ENCODE results near the gene MYO7A. TPM values are rescaled to one million over a fixed set of nuclear protein-coding genes. Genes with fewer than 3 reads are reported as not detected.

MYO7A gene
- total RNA-seq, 2 experiments from 2014 or later: 0.09 to 0.14 TPM

DNA sequence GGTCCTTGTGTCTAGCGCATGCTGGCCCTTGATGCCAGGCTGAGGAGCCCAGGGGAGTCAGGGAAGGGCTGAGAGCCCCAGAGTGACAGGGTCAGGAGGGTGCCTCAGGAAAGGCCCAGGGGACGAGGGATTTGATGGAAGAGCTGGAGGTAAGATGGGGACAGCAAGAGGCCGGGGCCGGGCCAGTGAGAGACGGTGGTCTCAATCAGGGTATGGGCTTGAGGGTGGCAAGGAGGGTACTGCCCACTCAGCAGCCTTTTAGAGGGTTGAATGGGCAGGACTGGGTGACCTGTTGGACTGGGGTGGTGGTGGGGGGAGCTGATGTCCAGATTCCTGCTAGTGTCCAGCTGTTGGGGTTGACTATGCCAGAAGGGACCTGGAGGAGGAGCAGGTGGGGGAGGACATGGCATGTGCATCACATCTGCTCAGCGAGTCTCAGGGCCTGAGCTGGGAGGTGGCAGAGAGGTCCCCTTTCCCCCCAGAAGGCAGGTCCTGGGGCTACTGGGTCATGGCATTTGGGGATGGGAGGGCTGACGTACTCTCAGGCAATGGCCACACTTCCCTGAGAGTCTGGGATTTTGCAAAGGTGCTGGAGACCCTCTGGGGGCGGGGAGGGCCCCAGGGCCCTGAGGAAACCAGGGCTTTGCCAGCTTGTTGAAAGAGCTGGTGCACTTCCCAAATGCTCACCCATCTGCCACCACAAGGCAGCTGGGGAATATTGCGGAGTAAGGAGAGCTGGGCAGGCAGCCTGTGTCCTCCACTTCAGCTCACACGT is 18.4 kb downstream of the MYO7A start:
- Mint-ChIP-seq H3K27me3 (no peaks in the 10 kb centered on the region), H3K27ac (no peak overlapping the region), H3K9me3 (no peaks in the 10 kb centered on the region), H3K36me3 (ENCODE audit: low read depth) (no peaks in the 10 kb centered on the region), H3K4me3 (no peak overlapping the region), H3K4me1 (ENCODE audit: low read depth) (peaks cover 39% of the 10 kb centered on the region)
- TF ChIP-seq, protein P1, sequence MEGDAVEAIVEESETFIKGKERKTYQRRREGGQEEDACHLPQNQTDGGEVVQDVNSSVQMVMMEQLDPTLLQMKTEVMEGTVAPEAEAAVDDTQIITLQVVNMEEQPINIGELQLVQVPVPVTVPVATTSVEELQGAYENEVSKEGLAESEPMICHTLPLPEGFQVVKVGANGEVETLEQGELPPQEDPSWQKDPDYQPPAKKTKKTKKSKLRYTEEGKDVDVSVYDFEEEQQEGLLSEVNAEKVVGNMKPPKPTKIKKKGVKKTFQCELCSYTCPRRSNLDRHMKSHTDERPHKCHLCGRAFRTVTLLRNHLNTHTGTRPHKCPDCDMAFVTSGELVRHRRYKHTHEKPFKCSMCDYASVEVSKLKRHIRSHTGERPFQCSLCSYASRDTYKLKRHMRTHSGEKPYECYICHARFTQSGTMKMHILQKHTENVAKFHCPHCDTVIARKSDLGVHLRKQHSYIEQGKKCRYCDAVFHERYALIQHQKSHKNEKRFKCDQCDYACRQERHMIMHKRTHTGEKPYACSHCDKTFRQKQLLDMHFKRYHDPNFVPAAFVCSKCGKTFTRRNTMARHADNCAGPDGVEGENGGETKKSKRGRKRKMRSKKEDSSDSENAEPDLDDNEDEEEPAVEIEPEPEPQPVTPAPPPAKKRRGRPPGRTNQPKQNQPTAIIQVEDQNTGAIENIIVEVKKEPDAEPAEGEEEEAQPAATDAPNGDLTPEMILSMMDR (IDR thresholded peaks at IDR 0.05): no peak
- ChIA-PET POLR2A (interaction anchor here (1.6 kb wide), 1 partner anchor 11 kb away, joined by 7 read pairs; no protein-coding TSS in a partner anchor), CTCF (interaction anchor here (1.3 to 1.5 kb wide), 3 partner anchors 19 to 402 kb away, joined by 3 to 7 read pairs (median 3); no protein-coding TSS in a partner anchor)
- DNase-seq (no peak), ATAC-seq (no peak)
- intact Hi-C loops (cut with micrococcal nuclease): no loop called here

- no peaks in the 10 kb centered on the region for H3K27me3 Mint-ChIP-seq
- ChIA-PET POLR2A (interaction anchor here (1.6 kb wide), 1 partner anchor 11 kb away, joined by 7 read pairs; no protein-coding TSS in a partner anchor), CTCF (interaction anchor here (1.3 to 1.5 kb wide), 3 partner anchors 20 to 401 kb away, joined by 3 to 7 read pairs (median 3); no protein-coding TSS in a partner anchor)
- DNase-seq (peak; percentile 19), ATAC-seq (no peak)
- H3K27ac Mint-ChIP-seq: no peak overlapping the region
- TF ChIP-seq, protein P1 (IDR thresholded peaks at IDR 0.05): no peak
- H3K4me3 Mint-ChIP-seq: no peak overlapping the region
- no peaks in the 10 kb centered on the region for H3K36me3 Mint-ChIP-seq (ENCODE audit: low read depth)
- H3K4me1 Mint-ChIP-seq (ENCODE audit: low read depth): peaks cover 39% of the 10 kb centered on the region
- intact Hi-C loops (cut with micrococcal nuclease): no loop called here
- H3K9me3 Mint-ChIP-seq: no peaks in the 10 kb centered on the region
Observed at GRCh38 chr11:77147036-77147315, 18.9 kb downstream of the MYO7A start.

DNA sequence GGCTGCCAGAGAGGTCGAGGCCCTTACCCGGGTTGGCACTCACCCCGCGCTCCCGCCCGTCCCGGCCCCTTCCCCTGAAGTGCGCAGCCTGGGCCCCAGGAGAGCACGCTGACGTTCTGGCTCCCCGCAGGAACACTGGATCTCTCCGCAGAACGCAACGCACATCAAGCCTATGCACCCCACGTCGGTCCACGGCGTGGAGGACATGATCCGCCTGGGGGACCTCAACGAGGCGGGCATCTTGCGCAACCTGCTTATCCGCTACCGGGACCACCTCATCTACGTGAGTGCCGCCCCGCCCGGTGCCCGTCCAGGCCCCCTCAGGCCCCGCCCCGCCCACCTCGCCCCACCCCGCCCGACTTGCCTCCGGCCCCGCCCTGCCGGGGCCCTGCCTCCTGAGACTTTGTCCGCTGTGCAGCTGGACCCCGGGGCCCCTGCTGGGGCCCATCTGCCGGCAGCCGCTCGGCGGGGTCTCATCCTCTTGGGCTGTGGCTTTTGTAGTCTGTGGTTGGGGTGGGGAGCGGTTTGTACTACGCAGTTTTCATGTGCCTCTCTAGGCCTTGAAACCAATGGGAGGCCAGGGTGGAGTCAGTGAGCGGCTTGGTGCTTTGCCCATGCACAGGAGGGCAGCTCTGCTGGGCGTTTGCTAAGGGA is 19.7 kb downstream of the MYO7A start:
- no peaks in the 10 kb centered on the region for H3K9me3 Mint-ChIP-seq
- ATAC-seq: peak; percentile 50
- intact Hi-C loops (cut with micrococcal nuclease): no loop called here
- H3K36me3 Mint-ChIP-seq (ENCODE audit: low read depth): no peaks in the 10 kb centered on the region
- TF ChIP-seq, protein P1 (IDR thresholded peaks at IDR 0.05): no peak
- ChIA-PET CTCF (interaction anchor here (1.3 to 2.2 kb wide), 4 partner anchors 21 to 400 kb away, joined by 3 to 12 read pairs (median 5); no protein-coding TSS in a partner anchor), POLR2A (no interaction called here)
- H3K4me3 Mint-ChIP-seq: peak overlapping the region; percentile 43
- peak overlapping the region; percentile 60 for H3K27ac Mint-ChIP-seq
- no peaks in the 10 kb centered on the region for H3K27me3 Mint-ChIP-seq
- peak; percentile 74 for DNase-seq
- H3K4me1 Mint-ChIP-seq (ENCODE audit: low read depth): peaks cover 39% of the 10 kb centered on the region

DNA sequence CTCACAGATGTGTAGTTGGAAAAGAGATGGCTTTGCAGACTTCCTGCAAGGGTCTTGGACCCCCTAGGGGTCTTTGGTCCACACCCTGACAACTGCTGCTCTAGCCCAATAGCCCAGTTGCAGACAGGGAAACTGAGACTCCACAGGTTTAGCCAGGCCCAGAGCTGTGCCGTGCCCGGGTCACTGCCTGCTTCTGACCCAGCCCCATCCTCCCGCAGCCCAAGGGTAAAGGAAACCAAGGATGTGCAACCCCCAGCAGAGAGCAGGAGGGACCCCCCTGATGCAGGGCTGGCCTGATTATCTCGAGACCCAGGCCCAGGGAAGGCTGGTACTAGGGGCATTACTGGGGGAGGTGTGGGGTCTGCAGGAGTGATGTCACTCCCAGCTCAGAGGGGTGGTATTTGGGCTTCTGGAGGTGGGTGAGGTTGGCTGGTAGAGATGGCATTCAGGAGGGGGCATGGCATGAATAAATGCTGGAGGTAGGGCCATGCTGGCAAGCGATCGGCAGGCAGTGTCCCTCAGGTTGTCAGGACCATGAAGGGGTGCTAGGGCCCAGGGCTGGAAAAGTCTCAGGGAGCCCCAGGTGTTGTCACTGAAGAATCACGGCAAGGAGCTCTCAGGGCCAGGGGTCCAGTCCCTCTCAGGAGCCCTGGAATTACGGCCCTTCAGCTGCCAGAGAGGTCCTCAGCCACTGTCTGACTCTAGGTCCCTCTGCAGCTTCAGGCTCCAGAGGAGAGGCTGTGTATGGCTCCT is 21.1 kb downstream of the MYO7A start:
- H3K27me3 Mint-ChIP-seq: no peaks in the 10 kb centered on the region
- ATAC-seq: no peak
- ChIA-PET CTCF (interaction anchor here (2.2 kb wide), 1 partner anchor 22 kb away, joined by 12 read pairs; no protein-coding TSS in a partner anchor), POLR2A (no interaction called here)
- no peaks in the 10 kb centered on the region for H3K9me3 Mint-ChIP-seq
- no peak overlapping the region for H3K27ac Mint-ChIP-seq
- peaks cover 45% of the 10 kb centered on the region for H3K4me1 Mint-ChIP-seq (ENCODE audit: low read depth)
- intact Hi-C loops (cut with micrococcal nuclease): no loop called here
- no peak for DNase-seq
- TF ChIP-seq, protein P1 (IDR thresholded peaks at IDR 0.05): no peak
- H3K36me3 Mint-ChIP-seq (ENCODE audit: low read depth): no peaks in the 10 kb centered on the region
- no peak overlapping the region for H3K4me3 Mint-ChIP-seq

Data from activated CD8-positive, alpha-beta T cell treated with anti-CD3 and anti-CD28 coated beads for 36 hours (primary cell).